ENCODE results near the gene ZNF595.
A peak's percentile ranks its signal among the peaks of the same experiment; 100 is the strongest.
"Not testable (repeated sequence)": the region's sequence is repeated elsewhere in the genome, so short reads cannot be mapped to it uniquely, and the experiment has no call there.

The ZNF595 gene

DNA sequence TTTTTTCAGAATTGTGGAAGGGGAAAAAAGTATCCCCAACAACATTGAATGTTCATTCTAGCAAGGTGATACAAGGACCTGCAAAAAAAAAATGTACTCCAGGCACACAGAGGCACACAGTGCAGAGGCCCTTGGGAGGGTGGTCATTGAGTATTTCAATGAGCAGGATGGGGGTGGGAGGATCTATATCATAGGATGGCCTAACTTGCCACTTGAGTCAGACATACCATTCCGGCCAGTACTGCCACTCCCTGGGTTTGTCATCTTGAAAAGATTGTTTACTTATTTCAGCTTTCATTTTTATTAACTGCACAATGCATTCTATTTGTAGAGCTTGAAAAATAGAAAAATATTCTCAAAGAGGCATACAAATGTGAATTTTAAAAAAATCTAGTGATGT lies 18.7 kb downstream of the ZNF595 start:
- Histone ChIP-seq H3K27ac (no peak overlapping the region), H3K4me3 (no peak overlapping the region)

GRCh38 chr4:85951-86350 lies 32.8 kb downstream of the ZNF595 start:
- no peak overlapping the region for H3K27ac ChIP-seq
- H3K4me3 ChIP-seq: no peak overlapping the region

- H3K27ac ChIP-seq, H3K4me3 ChIP-seq: not testable (repeated sequence)
These were observed 33.6 kb downstream of the ZNF595 start for GRCh38 chr4:86559-87324.

DNA sequence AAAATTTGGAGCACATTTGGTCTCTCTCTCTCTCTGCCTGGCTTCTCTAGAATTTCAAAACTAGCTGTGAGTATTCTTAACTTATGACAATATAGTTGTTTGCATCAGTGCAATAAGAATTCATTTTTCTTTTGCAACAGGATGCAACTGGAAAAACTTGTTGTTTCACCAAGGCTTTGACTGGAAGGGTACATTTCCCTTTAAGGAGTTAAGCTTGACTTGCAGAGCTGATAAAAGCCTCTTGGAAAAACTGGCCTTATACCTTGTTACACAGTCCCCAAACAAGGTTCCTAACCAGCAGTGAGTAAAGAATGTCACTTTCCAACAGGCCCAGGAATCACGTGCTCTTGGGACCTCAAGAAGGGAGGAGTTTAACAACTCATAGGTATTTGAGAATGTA lies 45.3 kb downstream of the ZNF595 start:
- Histone ChIP-seq H3K4me3 (no peak overlapping the region), H3K27ac (no peak overlapping the region)

DNA sequence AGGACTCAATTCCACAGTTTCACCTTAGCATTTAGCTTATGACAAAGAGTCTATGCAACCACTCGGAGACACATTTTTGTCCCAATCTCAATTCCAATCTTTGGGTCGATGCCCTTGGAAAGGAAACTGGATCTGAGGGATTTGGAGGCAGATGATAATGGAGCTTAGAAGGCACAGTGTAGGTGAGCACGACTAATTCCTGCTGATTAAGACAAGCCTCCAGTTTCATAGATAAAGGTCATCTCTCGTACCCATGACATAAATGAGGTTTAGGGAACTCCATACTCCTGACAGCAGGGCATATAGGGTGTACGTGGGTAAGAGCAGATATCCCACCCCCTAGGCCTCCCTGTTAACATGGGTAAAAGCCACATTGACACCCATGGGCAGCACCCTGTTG lies 46.7 kb downstream of the ZNF595 start:
- H3K27ac ChIP-seq: no peak overlapping the region
- H3K4me3 ChIP-seq: no peak overlapping the region

GRCh38 chr4:107083-107443 lies 53.9 kb downstream of the ZNF595 start:
- no peak overlapping the region for H3K27ac ChIP-seq
- peak overlapping the region in 1 of 7 experiments; percentile 17 for H3K4me3 ChIP-seq

GRCh38 chr4:107444-108429 lies 54.6 kb downstream of the ZNF595 start:
- peak overlapping the region in 1 of 7 experiments; percentile 17 for H3K4me3 ChIP-seq
- no peak overlapping the region for H3K27ac ChIP-seq

- no peak overlapping the region for H3K4me3 ChIP-seq
- H3K27ac ChIP-seq: no peak overlapping the region
These were observed 59.6 kb downstream of the ZNF595 start for GRCh38 chr4:112771-113170.

- Histone ChIP-seq H3K4me3 (no peak overlapping the region), H3K27ac (no peak overlapping the region)
These were observed 60.6 kb downstream of the ZNF595 start for GRCh38 chr4:113732-114131.

GRCh38 chr4:114149-114548 lies 61.0 kb downstream of the ZNF595 start:
- no peak overlapping the region for H3K27ac ChIP-seq

DNA sequence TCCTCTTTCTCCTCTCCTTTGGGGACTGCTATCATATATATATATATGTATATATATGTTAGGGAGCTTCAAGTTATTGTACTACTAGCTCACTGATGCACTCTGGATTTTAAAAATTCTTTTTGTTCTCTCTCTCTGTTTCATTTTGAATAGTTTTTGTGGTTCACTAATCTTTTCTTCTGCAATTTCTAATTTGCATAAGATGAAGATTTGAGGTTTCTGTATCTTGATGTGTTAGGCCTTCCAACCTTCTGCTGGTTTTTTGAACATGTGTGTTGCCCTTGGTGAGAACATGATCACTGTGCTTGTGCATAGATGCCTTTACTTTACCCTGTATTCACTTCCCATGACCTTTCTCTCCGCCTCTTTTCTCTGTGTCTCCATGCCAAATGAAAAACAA lies 63.4 kb downstream of the ZNF595 start:
- Histone ChIP-seq H3K4me3 (no peak overlapping the region), H3K27ac (no peak overlapping the region)

More at GRCh38 chr4:114149-114548, 61.0 kb downstream of the ZNF595 start:
- H3K4me3 ChIP-seq: no peak overlapping the region

- Histone ChIP-seq H3K4me3 (no peak overlapping the region), H3K27ac (peak overlapping the region in 1 of 21 experiments; percentile 32)
These were observed 67.5 kb downstream of the ZNF595 start for GRCh38 chr4:120616-121015.

DNA sequence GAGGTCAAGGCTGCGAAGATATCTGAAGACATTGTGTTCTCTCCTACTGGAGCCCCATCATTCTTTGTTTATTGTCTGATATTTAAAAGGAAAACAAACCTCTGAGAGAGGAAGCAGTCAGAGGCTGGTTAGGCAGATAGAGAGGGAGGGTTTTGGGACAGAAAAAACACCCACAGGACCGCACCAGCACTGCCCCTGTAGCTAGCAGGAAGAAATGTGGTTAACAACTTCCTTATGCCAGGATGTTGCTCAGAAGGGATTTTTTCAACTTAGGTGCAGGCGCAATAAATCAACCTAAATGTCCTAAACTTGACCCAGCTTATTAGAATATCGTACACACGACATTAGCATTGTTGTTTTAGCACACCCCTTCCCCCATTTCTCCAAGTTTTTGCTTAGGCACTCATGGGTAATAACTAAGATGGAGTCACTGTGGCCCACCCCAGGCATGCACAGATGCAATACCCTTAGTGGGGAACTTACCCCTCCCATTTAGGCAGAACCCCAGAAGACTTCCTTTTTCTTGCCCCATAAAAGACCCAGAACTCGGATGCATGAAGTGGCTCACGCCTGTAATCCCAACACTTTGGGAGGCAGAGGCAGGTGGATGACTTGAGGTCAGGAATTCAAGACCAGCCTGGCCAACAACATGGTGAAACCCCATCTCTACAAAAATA lies 68.4 kb downstream of the ZNF595 start:
- H3K27ac ChIP-seq: peak overlapping the region in 1 of 21 experiments; percentile 32
- no peak overlapping the region for H3K4me3 ChIP-seq

DNA sequence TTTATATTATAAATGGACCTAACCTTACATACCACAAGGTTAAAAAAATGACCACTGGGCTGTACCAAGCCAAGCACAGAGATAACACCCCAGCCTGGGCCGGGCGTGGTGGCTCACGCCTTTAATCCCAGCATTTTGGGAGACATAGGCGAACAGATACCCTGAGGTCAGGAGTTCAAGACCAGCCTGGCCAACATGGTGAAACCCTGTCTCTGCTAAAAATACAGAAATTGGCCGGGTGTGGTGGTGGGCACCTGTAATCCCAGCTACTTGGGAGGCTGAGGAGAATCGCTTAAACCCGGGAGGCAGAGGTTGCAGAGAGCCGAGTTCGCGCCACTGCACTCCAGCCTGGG lies 70.8 kb downstream of the ZNF595 start:
- H3K27ac ChIP-seq: peak overlapping the region in 20 of 21 experiments; percentile 69 to 95 (median 89)
- H3K4me3 ChIP-seq: peak overlapping the region; percentile 56 to 91 (median 79)

- peak within 1 kb of the TSS; percentile 45 to 95 (median 89) for H3K27ac ChIP-seq
- H3K4me3 ChIP-seq: peak within 1 kb of the TSS; percentile 56 to 91 (median 79)
These were observed 71.4 kb downstream of the ZNF595 start, which contains the start of gene ZNF718 for GRCh38 chr4:124275-125081. TSS of gene ZNF718 (plus strand) at chr4:124501. CDS start at chr4:124671, 170 bp downstream.

DNA sequence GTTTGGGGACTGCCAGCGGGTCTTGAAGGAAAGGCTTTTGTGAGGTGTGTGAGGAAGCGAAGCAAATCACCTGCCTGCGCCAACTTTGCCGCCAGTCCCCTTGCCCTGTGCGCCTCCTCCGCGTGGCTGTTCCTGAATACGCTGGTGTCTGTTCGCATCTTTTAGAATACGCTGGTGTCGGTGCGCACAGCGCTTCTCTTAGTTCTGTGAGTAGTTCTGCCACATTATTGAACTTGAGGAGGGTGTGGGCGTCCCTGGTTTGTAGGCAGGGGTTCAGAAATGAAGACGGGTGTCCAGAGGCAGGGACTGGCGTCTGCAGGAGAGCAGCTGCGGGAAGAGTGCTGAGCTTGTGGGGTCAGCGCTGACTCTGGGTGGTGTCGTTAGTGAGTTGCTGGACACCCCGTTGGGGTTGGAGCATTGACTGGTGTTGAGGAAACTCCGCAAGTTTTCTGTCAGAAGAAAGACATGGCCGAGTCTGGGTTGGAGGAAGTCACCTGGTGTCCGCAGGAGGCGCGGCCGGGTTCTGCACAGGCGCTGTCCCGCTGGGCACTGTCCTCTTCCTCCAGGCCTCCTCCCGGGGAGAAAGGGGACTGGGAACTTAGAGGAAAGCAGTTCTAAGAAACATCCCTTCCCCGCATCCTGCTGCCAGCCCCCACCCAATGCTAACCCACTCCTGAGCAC lies 72.1 kb downstream of the ZNF595 start:
- H3K27ac ChIP-seq: peak overlapping the region in 20 of 21 experiments; percentile 69 to 95 (median 89)
- peak overlapping the region; percentile 56 to 91 (median 79) for H3K4me3 ChIP-seq

- H3K27ac ChIP-seq: peak overlapping the region in 18 of 21 experiments; percentile 38 to 95 (median 89)
- peak overlapping the region; percentile 56 to 91 (median 79) for H3K4me3 ChIP-seq
These were observed 72.7 kb downstream of the ZNF595 start for GRCh38 chr4:125833-126232.

DNA sequence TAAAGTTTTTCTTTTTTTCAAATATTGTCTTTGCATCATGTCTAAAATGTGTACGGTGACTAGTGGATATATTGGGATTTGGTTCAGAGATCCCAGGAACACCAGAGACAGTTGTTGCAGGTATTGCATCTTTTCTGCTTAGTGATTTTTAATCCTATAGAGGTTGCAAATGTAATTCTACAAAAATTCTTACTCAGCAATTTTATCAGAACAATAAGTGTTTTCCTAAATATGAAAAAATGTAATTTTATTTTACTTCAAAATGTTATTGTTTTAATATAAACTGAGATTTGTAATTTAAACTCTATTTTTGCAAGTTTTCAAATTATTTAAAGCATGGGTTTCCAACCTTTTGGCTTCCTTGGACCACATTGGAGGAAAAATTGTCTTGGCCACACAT lies 79.4 kb downstream of the ZNF595 start:
- Histone ChIP-seq H3K27ac (no peak overlapping the region), H3K4me3 (no peak overlapping the region)
